Inflammatory macrophage (primary cell): ENCODE data around the gene PLXNB2.

Experiments used
- DNase-seq, 2 donors: peaks; one replicate each; pipeline ENCODE4 v3.0.0-alpha.2; 2020 to 2022

The PLXNB2 gene

GRCh38 chr22:50296658-50297490 is 10.6 kb downstream of the PLXNB2 start:
- DNase-seq, result no peak

- no peak for DNase-seq
Observed at GRCh38 chr22:50294319-50294656, 13.2 kb downstream of the PLXNB2 start.

DNA sequence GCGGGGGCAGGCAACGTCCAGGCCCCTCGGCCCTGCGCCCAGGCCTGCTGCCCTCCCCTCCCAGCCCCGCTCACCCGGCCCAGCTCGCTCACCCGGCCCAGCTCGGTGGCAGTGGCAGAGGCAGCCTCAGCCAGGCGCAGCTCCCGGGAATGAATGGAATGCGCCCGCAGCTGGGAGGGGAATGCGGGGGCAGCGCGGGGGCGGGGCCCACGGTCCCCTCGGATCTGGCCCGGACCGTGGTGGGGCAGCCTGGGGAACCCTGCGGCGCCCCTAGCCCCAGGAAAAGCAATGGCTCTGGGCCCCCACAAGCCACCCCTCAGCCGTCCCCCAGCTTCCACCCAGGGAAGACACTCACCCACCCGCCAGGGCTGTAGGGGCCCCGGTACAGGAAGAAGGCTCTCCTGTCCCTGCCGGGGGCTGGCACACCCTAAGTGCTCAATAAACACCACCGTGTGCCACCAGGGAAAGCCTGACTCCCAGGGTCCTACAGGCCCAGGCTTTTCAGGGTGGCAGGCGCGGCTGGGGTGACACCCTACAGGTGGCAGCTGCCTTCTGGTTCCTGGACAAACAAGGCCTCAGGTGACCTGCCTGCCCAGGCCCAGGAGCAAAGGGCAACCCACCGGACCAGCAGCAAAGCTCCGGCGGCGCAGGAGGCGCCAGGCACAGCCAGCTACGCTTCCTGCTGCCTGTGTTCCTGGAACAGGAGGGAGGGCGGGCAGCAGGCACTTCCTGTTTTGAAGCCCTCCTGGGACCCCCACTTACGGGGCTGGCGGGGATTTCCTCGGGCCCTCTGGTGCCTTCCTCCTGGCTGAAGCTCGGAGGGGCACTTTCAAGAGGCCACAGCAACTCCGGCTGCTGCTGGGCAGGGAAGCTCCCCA is 13.8 kb downstream of the PLXNB2 start:
- DNase-seq, result no peak

- DNase-seq, result no peak
Observed at GRCh38 chr22:50292643-50293440, 14.6 kb downstream of the PLXNB2 start.

DNA sequence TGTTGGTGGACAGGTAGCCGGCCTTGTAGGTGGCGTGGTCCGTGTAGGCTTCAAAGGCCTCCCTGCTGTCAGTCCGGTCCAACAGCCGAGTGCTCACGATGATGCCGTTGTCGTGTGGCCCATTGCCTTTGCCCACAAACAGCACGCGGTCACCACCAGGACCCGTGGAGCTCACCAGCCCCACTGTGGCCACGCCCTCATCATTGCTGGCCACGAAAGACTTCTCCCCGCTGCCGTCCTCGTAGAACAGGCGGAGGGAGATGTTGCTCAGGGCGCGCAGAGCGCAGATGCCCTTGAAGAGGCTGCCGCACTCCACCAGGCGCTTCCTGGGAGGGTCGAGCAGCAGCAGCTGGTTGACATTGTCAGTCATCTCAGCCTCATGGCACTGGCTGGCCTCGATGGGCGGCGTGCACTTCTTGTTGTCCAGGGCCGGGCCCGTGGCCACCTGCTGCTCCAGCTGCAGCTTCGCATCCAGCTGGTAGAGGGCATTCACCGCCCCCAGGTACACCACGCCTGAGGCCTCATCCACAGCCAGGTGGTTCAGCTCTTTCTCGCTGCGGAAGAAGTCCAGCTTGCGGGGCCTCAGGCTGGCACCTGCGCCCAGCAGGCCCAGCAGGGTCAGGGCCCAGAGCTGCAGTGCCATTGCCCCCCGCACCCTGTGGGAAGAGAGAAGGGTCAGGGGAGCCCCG is 17.4 kb downstream of the PLXNB2 start:
- DNase-seq, result no peak

DNA sequence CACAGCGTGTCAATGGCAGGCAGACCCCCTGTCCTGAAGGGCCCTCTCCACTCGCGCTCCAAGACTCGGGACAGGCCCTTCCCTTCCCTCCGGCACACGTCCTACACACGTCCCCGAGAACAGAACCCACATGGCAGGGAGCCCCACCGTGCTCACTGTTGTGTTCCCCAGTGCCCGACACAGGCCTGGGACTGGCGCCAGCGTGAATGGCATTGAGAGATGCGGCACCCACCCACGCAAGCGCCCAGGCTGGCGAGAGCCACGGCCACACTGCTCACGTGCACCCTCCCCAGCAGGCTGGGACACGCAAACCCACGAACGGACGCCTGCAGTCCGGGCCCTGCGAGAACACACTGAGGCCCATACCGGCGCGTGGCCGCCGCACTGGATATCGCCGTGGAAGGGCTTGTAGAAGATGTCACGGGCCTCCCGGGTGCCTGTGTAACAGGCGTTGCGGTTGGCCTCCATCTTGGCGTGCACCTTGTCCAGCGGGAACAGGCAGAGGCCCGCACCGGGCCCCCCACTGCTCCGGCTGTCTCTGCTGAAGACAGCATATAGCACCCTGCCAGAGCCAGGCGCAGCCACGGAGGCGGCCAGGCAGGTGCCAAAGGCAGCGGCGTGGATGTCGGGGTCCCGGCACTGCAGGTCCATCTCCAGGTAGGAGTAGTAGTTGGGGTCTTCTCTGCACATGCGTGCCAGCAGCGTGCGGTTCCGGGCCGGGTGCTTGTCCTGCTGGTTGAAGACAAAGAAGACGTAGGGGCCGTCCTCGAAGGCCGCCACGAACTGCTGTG is 18.1 kb downstream of the PLXNB2 start:
- DNase-seq, result no peak

GRCh38 chr22:50287731-50288130 is 19.7 kb downstream of the PLXNB2 start:
- DNase-seq, result no peak

DNA sequence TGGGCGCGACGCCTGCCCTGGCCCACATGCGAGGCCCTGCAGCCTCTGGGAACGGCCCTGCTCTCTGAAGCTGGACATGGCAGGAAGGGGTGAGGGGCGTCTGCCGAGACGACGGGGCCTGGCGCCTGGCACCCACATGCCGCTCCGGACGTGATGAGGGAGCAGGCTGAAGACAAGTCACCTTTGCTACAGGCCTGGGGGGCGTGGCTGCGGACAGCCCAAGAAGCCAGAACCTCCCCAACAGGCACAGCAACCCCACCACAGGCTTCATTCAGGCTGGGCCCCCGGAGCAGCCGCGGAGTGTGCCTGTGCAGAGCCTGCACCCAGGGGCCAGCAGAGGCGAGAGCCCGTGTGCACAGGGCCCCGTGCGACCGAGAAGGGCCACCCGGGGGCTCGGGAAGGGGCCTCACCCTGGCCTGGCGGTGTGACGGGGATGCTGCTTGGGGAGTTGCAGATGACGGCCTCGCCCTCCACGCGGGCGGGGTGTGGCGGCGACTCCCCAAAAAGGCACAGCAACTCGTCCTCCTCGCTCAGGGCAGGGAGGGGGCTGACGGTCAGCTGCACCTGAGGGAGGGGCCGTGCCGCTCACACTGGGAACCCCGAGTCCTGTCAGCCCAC is 20.6 kb downstream of the PLXNB2 start:
- DNase-seq, result no peak

DNA sequence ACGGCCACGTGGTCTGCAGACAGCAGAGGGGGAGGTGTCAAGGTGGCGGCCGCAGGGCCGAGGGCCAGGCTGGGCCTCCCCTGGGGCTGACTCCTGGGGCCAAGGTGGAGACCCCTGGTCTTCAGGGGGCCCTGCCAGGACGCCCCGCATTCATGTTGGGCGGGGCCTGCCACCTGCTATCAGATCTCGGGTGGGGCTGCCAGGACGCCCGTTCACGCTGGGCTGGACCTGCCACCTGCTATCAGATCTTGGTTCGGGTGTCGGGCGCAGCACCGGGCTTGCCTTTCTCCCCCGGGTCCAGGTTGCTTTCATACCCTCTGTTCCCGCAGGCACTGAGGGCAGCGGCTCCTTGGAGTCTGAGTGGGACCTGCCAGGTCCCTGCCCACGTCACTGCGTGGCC is 21.2 kb downstream of the PLXNB2 start:
- DNase-seq, result no peak

GRCh38 chr22:50285568-50286229 is 21.7 kb downstream of the PLXNB2 start:
- DNase-seq, result no peak

DNA sequence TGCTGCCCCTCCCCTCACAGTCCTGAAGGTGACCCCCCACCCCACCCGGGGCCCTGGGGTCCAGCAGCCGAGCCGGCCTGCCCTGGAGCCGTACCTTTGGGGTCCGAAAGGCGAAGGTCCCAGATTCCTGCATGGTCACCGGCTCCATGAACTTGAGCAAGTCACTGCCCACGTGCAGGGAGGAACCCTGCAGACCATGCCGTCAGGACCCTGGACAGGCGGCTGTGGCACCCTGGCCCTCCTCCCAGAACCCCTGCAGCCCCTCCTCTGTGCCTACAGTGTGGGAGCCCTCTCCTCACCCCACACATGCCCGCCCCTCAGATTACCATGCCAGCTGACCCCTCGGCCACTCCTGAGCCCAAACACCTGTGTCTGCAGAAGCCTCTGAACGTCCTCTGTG is 23.0 kb downstream of the PLXNB2 start:
- no peak for DNase-seq

- DNase-seq, result no peak
Observed at GRCh38 chr22:50283821-50284220, 23.6 kb downstream of the PLXNB2 start.

DNA sequence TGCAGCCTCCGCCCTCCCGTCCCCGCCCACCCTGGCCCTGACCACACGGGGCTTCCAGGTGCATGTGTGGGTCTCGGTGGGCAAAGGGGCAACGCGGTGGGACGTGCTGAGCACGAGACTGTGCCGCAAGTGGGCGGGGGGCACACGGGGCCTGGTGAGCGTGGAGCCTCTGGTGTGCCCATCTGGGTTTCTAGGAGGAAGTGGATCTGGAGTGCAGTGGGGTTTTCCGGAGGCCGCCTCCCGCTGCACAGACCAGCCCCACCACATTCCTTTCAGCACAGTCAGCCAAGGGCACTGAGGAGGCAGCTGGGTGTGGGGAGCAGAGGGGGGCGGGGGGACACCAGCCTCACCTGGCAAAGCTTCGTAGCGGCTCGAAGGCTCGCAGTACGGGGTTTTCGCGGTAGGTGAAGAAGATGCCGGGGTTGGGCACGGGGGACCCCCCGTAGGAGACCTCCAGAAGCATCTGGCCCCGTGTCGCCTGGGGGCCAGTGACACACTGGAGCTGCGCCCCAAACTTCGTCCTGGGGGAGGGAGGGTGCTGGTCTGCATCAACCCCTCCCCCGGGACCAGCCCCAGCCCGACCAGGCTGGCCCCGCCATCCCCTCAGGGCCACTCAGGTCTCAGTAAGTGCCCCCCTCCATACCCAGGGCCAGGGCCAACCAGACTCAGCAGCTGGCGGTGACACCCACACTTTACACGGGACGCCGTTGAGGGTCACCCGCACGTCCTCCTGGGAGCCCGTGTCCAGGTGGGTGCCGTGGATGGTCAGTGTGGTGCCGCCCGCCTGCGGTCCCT is 24.9 kb downstream of the PLXNB2 start:
- DNase-seq, result no peak

GRCh38 chr22:50281957-50282356 is 25.5 kb downstream of the PLXNB2 start:
- no peak for DNase-seq

DNA sequence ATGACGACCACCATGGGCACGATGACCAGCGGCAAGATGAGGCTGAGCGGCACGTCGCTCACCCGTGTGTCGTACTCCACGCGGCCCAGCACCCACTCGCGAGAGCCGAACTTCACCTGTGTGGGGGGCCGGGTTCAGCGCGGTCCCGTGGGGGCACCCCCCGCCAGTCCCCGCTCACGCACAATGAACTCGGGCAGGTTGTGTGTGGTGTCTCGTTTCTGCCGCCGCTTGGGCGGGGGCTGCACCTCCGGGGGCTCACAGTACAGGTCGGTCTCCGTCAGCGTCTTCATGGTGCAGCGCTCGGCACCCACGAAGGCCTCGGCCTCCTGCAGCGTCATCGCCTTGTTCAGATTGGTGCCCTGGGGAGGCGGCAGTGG is 26.1 kb downstream of the PLXNB2 start:
- DNase-seq, result no peak

DNA sequence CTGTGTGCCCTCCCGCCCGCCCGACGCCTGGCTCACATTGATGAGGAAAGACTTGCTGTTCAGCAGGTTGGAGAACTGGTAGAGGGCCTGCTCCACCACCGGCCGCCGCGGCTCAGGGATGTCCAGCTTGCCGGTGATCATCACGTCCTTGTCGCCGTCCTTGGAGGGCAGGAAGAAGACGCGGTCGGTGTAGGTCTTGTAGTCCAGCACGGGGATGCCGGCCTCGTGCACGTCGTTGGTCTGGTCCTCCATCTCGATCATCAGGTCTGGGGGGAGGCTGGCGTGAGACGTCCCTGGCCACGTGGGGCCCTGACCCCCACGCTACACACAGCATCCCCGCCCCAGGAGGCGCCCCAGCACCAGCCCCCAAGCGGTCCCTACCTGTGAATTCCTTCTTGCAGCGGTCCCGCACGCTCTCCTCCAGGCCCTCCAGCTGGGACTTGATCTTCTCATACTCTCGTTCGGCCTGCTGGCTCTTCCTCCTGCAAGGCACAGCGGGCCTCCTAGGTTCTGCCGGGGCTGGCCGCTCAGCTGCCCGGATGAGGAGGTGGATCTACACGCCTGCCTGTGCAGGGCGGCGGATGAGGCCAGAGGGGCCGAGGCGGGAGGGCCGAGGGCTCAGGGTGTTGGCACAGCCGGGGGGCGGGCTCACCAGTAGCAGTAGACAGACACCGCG is 26.6 kb downstream of the PLXNB2 start:
- DNase-seq, result no peak

DNA sequence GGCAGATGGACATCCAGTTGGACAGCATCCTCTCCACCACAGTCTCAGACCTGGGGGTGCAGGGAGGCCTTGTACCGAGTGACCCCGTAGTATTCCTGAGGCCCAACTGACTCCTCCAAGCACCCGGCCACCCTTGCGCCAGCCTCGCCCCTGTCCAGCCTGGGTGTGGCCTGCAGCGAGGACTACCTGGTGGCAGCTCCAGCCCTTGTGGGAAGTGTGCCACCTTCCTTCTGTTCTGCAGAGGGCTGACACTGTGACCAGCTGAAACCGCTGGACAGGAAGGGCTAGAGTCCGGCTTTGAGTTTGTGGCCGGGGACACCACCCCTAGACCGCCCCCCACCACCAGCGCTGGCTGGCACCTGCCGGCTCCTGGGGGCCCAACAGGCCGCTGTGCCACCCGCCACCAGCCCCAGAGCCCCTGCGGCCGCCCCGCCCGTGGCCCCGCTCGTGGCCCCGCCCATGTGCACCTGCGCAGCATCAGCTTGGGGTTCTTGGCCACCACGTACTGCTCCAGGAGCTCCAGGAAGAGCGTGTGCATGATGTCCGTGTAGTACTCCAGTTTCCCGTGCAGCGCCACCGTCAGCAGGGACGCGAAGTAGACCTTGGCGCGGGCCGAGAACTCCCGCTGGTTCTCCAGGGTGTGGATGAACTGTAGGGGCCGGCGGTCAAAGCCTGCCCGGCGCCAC is 27.3 kb downstream of the PLXNB2 start:
- DNase-seq, result no peak

DNA sequence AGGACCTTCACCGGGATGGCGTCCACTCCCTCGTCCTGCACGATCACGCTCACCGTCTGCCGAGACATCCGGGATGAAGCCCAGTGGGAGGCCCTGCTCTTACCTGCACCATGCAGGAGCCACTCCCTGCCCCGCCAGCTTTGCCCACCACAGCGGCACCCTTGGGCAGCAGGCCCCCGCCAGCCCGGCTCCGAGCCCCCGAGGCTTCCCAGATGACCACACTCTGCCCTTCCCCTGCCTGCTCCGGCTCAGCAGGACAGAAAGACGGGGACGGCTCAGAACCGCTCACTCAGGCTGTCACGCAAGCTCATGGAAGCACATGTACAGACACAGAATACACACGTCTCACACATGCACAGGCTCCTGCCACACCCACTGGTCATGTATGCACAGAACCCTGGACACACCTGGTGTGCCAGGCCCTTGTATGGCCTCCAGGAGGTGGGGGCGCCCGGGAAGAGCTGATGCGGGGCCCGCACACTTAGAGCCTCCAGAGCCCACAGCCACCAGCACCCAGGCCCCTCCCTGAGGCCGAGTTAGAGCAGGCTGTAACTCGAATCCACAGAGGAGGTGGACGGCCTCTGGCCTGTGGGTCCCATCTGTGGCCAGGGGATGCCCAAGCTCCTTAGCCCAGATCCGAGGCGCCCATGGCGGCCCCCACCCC is 28.4 kb downstream of the PLXNB2 start:
- DNase-seq, result no peak
